Common myeloid progenitor, CD34-positive (primary cell): ENCODE measurements around the gene NTF3.

Experiments used
- CTCF ChIA-PET: fragments of 350-600 bp; sonication (Branson Sonifier 250); formaldehyde crosslinking; loops from one replicate; lab custom pipeline; 2021; ENCODE audit warnings: antibody characterized with exemption; lab: Charles Lee
- POLR2A ChIA-PET: fragments of 350-600 bp; sonication (Branson Sonifier 250); formaldehyde crosslinking; loops from one replicate; lab custom pipeline; 2021; ENCODE audit warnings: antibody characterized with exemption; lab: Charles Lee
- DNase-seq, 3 donors: peaks; one replicate each; pipeline versions ENCODE4 v3.0.0 to v3.0.0-alpha.2; 2013
- H3K27ac ChIP-seq, 2 experiments: 1 replicate in 1 of 2; 2 replicates in 1 of 2; pipeline ENCODE4 v1.7.0; 2013; ENCODE audit warnings: inconsistent platforms in 2 of 2, low read length in 2 of 2, mild to moderate bottlenecking in 2 of 2, low read depth in 1 of 2, moderate library complexity in 1 of 2; ENCODE audit not compliant: severe bottlenecking in 2 of 2, insufficient read depth in 1 of 2, poor library complexity in 1 of 2
- H3K27me3 ChIP-seq, 5 experiments: replicated peaks in 2 of 5; 1 replicate in 3 of 5; 2 replicates in 2 of 5; pipeline versions ENCODE4 v1.6.1 to v1.7.0; 2013; ENCODE audit warnings: low read length in 4 of 5, mild to moderate bottlenecking in 2 of 5, moderate library complexity in 2 of 5, inconsistent platforms in 1 of 5; ENCODE audit not compliant: insufficient read depth in 5 of 5, control insufficient read depth in 4 of 5
- H3K36me3 ChIP-seq, 4 experiments: 1 replicate in 2 of 4; 2 replicates in 2 of 4; pipeline versions ENCODE4 v1.6.1 to v1.7.0; 2013; ENCODE audit warnings: low read length in 3 of 4, control low read depth in 1 of 4, mild to moderate bottlenecking in 1 of 4; ENCODE audit not compliant: control insufficient read depth in 4 of 4, insufficient read depth in 4 of 4
- H3K4me1 ChIP-seq, 4 experiments: 1 replicate in 3 of 4; 2 replicates in 1 of 4; pipeline versions ENCODE4 v1.6.1 to v1.7.1; 2013; ENCODE audit warnings: low read length in 3 of 4, mild to moderate bottlenecking in 3 of 4, control low read depth in 1 of 4, inconsistent platforms in 1 of 4, moderate library complexity in 1 of 4; ENCODE audit not compliant: control insufficient read depth in 4 of 4, insufficient read depth in 4 of 4; ENCODE audit errors: control extremely low read depth in 1 of 4
- H3K4me3 ChIP-seq, 7 experiments: 1 replicate in 4 of 7; 2 replicates in 3 of 7; pipeline versions ENCODE4 v1.5.1 to v1.7.0; 2013; ENCODE audit warnings: mild to moderate bottlenecking in 7 of 7, low read length in 6 of 7, moderate library complexity in 6 of 7, inconsistent platforms in 2 of 7, low read depth in 2 of 7, control low read depth in 1 of 7; ENCODE audit not compliant: insufficient read depth in 4 of 7, control insufficient read depth in 1 of 7; ENCODE audit errors: extremely low read depth in 1 of 7
- H3K9me3 ChIP-seq, 5 experiments: 1 replicate in 4 of 5; 2 replicates in 1 of 5; pipeline versions ENCODE4 v1.6.1 to v1.7.1; 2013; ENCODE audit warnings: low read length in 4 of 5, mild to moderate bottlenecking in 2 of 5, inconsistent platforms in 1 of 5, low read depth in 1 of 5, moderate library complexity in 1 of 5; ENCODE audit not compliant: control insufficient read depth in 4 of 5, insufficient read depth in 2 of 5; ENCODE audit errors: control extremely low read depth in 1 of 5
- WGBS: methylation state at CpG from one replicate; pipeline ENCODE4 v1.1.5; 2013; ENCODE audit not compliant: insufficient coverage; 5-methylcytosine and 5-hydroxymethylcytosine counted together

Gene NTF3

GRCh38 chr12:5514016-5514415 lies 82.1 kb downstream of the NTF3 start:
- ChIA-PET CTCF (interaction anchor here (5.2 kb wide), 1 partner anchor 84 kb away, joined by 39 read pairs; the partner anchor contains the start of gene NTF3), POLR2A (no interaction called here)
- H3K4me3 ChIP-seq, result no peak overlapping the region
- peaks cover 0 to 3% (median 1%) of the 10 kb centered on the region in 4 experiments for H3K4me1 ChIP-seq
- H3K36me3 ChIP-seq, result no peaks in the 10 kb centered on the region
- peaks cover 0 to 6% (median 0%) of the 10 kb centered on the region in 5 experiments for H3K27me3 ChIP-seq
- no peaks in the 10 kb centered on the region for H3K9me3 ChIP-seq
- DNase-seq, result no peak
- no peak overlapping the region for H3K27ac ChIP-seq
- WGBS, result 95% methylated on average over 5 of the region's 6 CpGs

- Histone ChIP-seq H3K36me3 (no peaks in the 10 kb centered on the region), H3K9me3 (no peaks in the 10 kb centered on the region), H3K27ac (no peak overlapping the region), H3K27me3 (peaks cover 0 to 6% (median 0%) of the 10 kb centered on the region in 5 experiments), H3K4me1 (peaks cover 0 to 3% (median 1%) of the 10 kb centered on the region in 4 experiments), H3K4me3 (no peak overlapping the region)
- no peak for DNase-seq
- WGBS, result 93% methylated on average over 4 of the region's 4 CpGs
- POLR2A ChIA-PET, result no interaction called here
- CTCF ChIA-PET, result interaction anchor here (5.2 kb wide), 1 partner anchor 85 kb away, joined by 39 read pairs; the partner anchor contains the start of gene NTF3
Measured at GRCh38 chr12:5514545-5514944, 82.6 kb downstream of the NTF3 start.

GRCh38 chr12:5515458-5515857 lies 83.5 kb downstream of the NTF3 start:
- Histone ChIP-seq H3K36me3 (no peaks in the 10 kb centered on the region), H3K4me3 (no peak overlapping the region), H3K4me1 (peaks cover 0 to 3% (median 1%) of the 10 kb centered on the region in 4 experiments), H3K27ac (no peak overlapping the region), H3K9me3 (no peaks in the 10 kb centered on the region), H3K27me3 (peaks cover 0 to 3% (median 0%) of the 10 kb centered on the region in 5 experiments)
- no peak for DNase-seq
- no CpG with 5 or more reads among the region's 1 CpG for WGBS
- POLR2A ChIA-PET, result no interaction called here
- CTCF ChIA-PET, result interaction anchor here (1.5 kb wide), 1 partner anchor 87 kb away, joined by 3 read pairs; no protein-coding TSS in a partner anchor

GRCh38 chr12:5516371-5517241 lies 84.7 kb downstream of the NTF3 start:
- WGBS, result 98% methylated on average over 7 of the region's 8 CpGs
- H3K27ac ChIP-seq, result no peak overlapping the region
- peaks cover 0 to 3% (median under 1%) of the 10 kb centered on the region in 4 experiments for H3K4me1 ChIP-seq
- no peak for DNase-seq
- POLR2A ChIA-PET, result no interaction called here
- H3K4me3 ChIP-seq, result no peak overlapping the region
- peaks cover 0 to 2% (median 0%) of the 10 kb centered on the region in 5 experiments for H3K27me3 ChIP-seq
- CTCF ChIA-PET, result interaction anchor here (1.5 kb wide), 1 partner anchor 88 kb away, joined by 3 read pairs; no protein-coding TSS in a partner anchor
- no peaks in the 10 kb centered on the region for H3K36me3 ChIP-seq
- H3K9me3 ChIP-seq, result no peaks in the 10 kb centered on the region

- no peaks in the 10 kb centered on the region for H3K4me1 ChIP-seq
- H3K36me3 ChIP-seq, result no peaks in the 10 kb centered on the region
- no peaks in the 10 kb centered on the region for H3K27me3 ChIP-seq
- ChIA-PET CTCF (no interaction called here), POLR2A (no interaction called here)
- no peak overlapping the region for H3K4me3 ChIP-seq
- no peak overlapping the region for H3K27ac ChIP-seq
- H3K9me3 ChIP-seq, result no peaks in the 10 kb centered on the region
- WGBS, result 88% methylated on average over 6 of the region's 8 CpGs
- DNase-seq, result no peak
Measured at GRCh38 chr12:5518584-5519365, 86.9 kb downstream of the NTF3 start.

- 98% methylated on average over 4 of the region's 4 CpGs for WGBS
- Histone ChIP-seq H3K9me3 (no peaks in the 10 kb centered on the region), H3K4me1 (no peaks in the 10 kb centered on the region), H3K36me3 (no peaks in the 10 kb centered on the region), H3K27ac (no peak overlapping the region), H3K27me3 (no peaks in the 10 kb centered on the region), H3K4me3 (no peak overlapping the region)
- DNase-seq, result no peak
- ChIA-PET CTCF (interaction anchor here (1.3 kb wide), 1 partner anchor 12 kb away, joined by 3 read pairs; no protein-coding TSS in a partner anchor), POLR2A (no interaction called here)
Measured at GRCh38 chr12:5520037-5520436, 88.1 kb downstream of the NTF3 start.
